ENCODE measurements around the gene ZDHHC14. TPM values are rescaled to one million over a fixed set of nuclear protein-coding genes. Genes with fewer than 3 reads are reported as not detected.
A peak's percentile ranks its signal among the peaks of the same experiment; 100 is the strongest.

ZDHHC14 gene
- total RNA-seq, 1 donor from 2014 or later, result 1.8 TPM

DNA sequence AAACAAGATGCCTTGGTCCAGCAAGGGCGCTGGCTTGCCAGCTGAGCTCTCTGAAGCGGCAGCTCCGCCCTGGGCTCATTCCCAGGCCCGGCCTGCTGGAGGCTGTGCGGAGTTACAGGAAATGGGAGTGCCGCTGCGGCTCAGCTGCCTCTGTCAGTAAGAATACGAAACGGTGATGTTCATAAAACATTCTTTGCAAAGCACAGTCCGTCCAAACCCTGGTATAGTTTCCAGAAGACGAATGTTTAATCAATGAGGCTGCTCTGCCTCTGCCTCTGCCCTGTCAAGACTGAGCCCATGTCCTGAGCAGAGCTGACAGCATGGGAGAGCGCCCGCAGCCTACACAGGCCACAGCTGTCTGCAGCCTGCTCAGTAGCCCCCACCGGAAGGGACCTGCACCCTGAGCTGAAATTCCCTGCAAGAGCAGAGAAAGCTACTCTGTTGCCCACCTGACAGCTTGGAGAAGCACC, 288.8 kb downstream of the ZDHHC14 start:
- Histone ChIP-seq H3K4me3 (ENCODE audit: low read depth, low read length) (no peak overlapping the region), H3K36me3 (ENCODE audit: control insufficient read depth, insufficient read depth, low read length) (no peaks in the 10 kb centered on the region), H3K27me3 (ENCODE audit: control insufficient read depth, insufficient read depth, low read length) (no peaks in the 10 kb centered on the region)
- TF ChIP-seq, protein P1, sequence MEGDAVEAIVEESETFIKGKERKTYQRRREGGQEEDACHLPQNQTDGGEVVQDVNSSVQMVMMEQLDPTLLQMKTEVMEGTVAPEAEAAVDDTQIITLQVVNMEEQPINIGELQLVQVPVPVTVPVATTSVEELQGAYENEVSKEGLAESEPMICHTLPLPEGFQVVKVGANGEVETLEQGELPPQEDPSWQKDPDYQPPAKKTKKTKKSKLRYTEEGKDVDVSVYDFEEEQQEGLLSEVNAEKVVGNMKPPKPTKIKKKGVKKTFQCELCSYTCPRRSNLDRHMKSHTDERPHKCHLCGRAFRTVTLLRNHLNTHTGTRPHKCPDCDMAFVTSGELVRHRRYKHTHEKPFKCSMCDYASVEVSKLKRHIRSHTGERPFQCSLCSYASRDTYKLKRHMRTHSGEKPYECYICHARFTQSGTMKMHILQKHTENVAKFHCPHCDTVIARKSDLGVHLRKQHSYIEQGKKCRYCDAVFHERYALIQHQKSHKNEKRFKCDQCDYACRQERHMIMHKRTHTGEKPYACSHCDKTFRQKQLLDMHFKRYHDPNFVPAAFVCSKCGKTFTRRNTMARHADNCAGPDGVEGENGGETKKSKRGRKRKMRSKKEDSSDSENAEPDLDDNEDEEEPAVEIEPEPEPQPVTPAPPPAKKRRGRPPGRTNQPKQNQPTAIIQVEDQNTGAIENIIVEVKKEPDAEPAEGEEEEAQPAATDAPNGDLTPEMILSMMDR (IDR thresholded peaks at IDR 0.05; ENCODE audit: insufficient read depth, low read length, severe bottlenecking), result peak; percentile 17
- DNase-seq (ENCODE audit: low read depth), result peak; percentile 37
- peak; percentile 13 for FAIRE-seq

DNA sequence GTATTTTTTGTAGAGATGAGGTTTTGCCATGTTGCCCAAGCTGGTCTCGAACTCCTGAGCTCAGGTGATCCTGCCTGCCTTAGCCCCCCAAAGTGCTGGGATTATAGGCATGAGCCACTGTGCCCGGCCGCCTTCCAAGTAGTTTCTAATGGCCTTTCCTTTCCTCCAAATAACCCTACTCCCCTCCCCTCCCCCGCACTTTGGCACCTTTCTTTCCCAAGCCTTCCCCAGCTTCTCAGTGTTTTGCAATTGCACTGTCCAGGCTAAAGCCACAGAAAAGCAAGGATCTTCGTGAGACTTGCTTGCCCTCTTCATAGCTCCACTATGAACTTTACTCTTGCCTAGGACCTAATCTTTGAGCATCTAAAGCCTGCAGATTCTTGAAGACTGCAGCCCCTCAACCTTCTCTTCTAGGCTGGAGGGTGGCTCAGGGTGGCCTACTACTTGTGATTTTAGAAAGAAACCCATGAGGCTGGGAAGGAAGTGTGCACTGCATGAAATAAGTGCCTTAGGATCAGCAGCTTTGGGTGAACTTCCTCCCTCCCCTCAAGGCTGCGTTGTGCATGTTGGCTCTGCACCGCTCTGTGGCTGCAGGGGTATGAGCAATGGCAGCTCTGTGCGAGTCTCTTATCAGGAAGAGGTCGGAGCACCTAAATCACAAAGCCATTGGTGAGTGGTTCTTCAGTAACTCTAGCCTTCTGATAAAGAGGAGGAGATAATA, 289.6 kb downstream of the ZDHHC14 start:
- Histone ChIP-seq H3K36me3 (ENCODE audit: control insufficient read depth, insufficient read depth, low read length) (no peaks in the 10 kb centered on the region), H3K4me3 (ENCODE audit: low read depth, low read length) (no peak overlapping the region), H3K27me3 (ENCODE audit: control insufficient read depth, insufficient read depth, low read length) (no peaks in the 10 kb centered on the region)
- TF ChIP-seq, protein P1 (IDR thresholded peaks at IDR 0.05; ENCODE audit: insufficient read depth, low read length, severe bottlenecking), result no peak
- FAIRE-seq (no peak), DNase-seq (ENCODE audit: low read depth) (no peak)

DNA sequence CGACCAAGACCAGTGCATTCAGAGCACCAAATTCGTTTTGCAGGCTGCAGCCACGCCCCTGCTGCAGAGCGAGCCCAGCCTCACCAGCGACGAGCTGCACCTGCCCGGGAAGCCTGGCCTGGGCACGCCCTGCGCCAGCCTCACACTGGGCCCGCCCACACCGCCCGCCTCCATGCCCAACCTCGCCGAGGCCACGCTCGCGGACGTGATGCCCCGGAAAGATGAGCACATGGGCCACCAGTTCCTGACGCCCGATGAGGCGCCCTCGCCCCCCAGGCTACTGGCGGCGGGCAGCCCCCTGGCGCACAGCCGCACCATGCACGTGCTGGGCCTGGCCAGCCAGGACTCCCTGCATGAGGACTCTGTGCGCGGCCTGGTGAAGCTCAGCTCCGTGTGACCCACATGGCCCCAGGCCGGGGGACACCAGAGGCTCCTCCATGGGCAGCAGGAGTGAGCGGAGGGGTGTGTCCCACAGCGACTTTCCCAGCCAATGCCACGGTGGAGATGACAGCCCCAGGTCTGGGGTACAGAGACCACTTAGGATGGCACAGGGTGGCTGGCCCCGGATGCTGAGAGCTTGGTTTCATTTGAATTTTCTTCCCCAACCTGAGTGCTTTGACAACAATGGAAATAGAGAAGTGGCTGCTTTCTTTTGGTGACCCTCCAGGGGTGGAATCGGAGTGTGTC, 291.9 kb downstream of the ZDHHC14 start:
- FAIRE-seq, result no peak
- DNase-seq (ENCODE audit: low read depth), result no peak
- Histone ChIP-seq H3K36me3 (ENCODE audit: control insufficient read depth, insufficient read depth, low read length) (no peaks in the 10 kb centered on the region), H3K27me3 (ENCODE audit: control insufficient read depth, insufficient read depth, low read length) (no peaks in the 10 kb centered on the region), H3K4me3 (ENCODE audit: low read depth, low read length) (no peak overlapping the region)
- TF ChIP-seq, protein P1 (IDR thresholded peaks at IDR 0.05; ENCODE audit: insufficient read depth, low read length, severe bottlenecking), result no peak

- TF ChIP-seq, protein P1 (IDR thresholded peaks at IDR 0.05; ENCODE audit: insufficient read depth, low read length, severe bottlenecking), result no peak
- DNase-seq (ENCODE audit: low read depth), result no peak
- FAIRE-seq, result no peak
- Histone ChIP-seq H3K4me3 (ENCODE audit: low read depth, low read length) (no peak overlapping the region), H3K27me3 (ENCODE audit: control insufficient read depth, insufficient read depth, low read length) (no peaks in the 10 kb centered on the region), H3K36me3 (ENCODE audit: control insufficient read depth, insufficient read depth, low read length) (no peaks in the 10 kb centered on the region)
Observed at GRCh38 chr6:157673596-157673995, 292.6 kb downstream of the ZDHHC14 start.

- DNase-seq (ENCODE audit: low read depth) (no peak), FAIRE-seq (no peak)
- H3K36me3 ChIP-seq (ENCODE audit: control insufficient read depth, insufficient read depth, low read length), result no peaks in the 10 kb centered on the region
- no peaks in the 10 kb centered on the region for H3K27me3 ChIP-seq (ENCODE audit: control insufficient read depth, insufficient read depth, low read length)
- TF ChIP-seq, protein P1 (IDR thresholded peaks at IDR 0.05; ENCODE audit: insufficient read depth, low read length, severe bottlenecking), result no peak
- H3K4me3 ChIP-seq (ENCODE audit: low read depth, low read length), result no peak overlapping the region
Observed at GRCh38 chr6:157674061-157674460, 293.1 kb downstream of the ZDHHC14 start.

Measured in bronchial epithelial cell (primary cell).